Esophagus (tissue), 2 donors: ENCODE measurements around the gene MYL3. TPM values are rescaled to one million over a fixed set of nuclear protein-coding genes. Genes with fewer than 3 reads are reported as not detected.

Experiments
- H3K27ac ChIP-seq, 2 donors: one replicate each; pipeline ENCODE4 v1.5.1; 2013; ENCODE audit warnings: low read depth in 2 of 2, mild to moderate bottlenecking in 2 of 2, inconsistent platforms in 1 of 2, low read length in 1 of 2, moderate library complexity in 1 of 2
- H3K27me3 ChIP-seq, 2 donors: one replicate each; pipeline ENCODE4 v1.6.1; 2013; ENCODE audit warnings: low read length in 2 of 2, control low read depth in 1 of 2, mild to moderate bottlenecking in 1 of 2; ENCODE audit not compliant: insufficient read depth in 2 of 2, control insufficient read depth in 1 of 2
- H3K36me3 ChIP-seq, 2 donors: one replicate each; pipeline ENCODE4 v1.6.1; 2013; ENCODE audit warnings: low read length in 1 of 2; ENCODE audit not compliant: control insufficient read depth in 2 of 2, insufficient read depth in 2 of 2
- H3K4me1 ChIP-seq, 2 donors: one replicate each; pipeline ENCODE4 v1.6.1; 2013; ENCODE audit warnings: low read length in 1 of 2; ENCODE audit not compliant: control insufficient read depth in 2 of 2, insufficient read depth in 2 of 2
- H3K4me3 ChIP-seq, 2 donors: one replicate each; pipeline ENCODE4 v1.5.1; 2013; ENCODE audit warnings: low read length in 2 of 2, mild to moderate bottlenecking in 2 of 2, low read depth in 1 of 2, moderate library complexity in 1 of 2
- H3K9me3 ChIP-seq, 2 donors: one replicate each; pipeline ENCODE4 v1.6.1; 2013; ENCODE audit warnings: mild to moderate bottlenecking in 2 of 2, low read depth in 1 of 2, low read length in 1 of 2, moderate library complexity in 1 of 2; ENCODE audit not compliant: control insufficient read depth in 2 of 2, insufficient read depth in 1 of 2
- WGBS, 2 donors: extraction: QIAGEN DNeasy Blood & Tissue Kit; methylation state at CpG; one replicate each; pipeline ENCODE4 v1.1.7; 2013; 5-methylcytosine and 5-hydroxymethylcytosine counted together
- polyA plus RNA-seq, 2 donors: library from polyadenylated mRNA; stranded (reverse); fragments of 200-250 nt; gene quantifications; one replicate each; pipeline ENCODE4 v1.2.3, GENCODE V29; 2013
- donor health status: healthy with polysubstance abuse.
- donor health status: Bipolar disorder and iron deficiency.

The MYL3 gene
- polyA plus RNA-seq, 2 donors = 0.67 to 0.87 TPM

GRCh38 chr3:46861605-46862368, 1.5 kb downstream of the MYL3 start:
- H3K27ac ChIP-seq = no peak overlapping the region
- no peaks in the 10 kb centered on the region for H3K9me3 ChIP-seq
- no peaks in the 10 kb centered on the region for H3K27me3 ChIP-seq
- no peaks in the 10 kb centered on the region for H3K36me3 ChIP-seq
- WGBS, 2 donors = 74 to 78% methylated on average over 12 of the region's 12 CpGs
- no peak overlapping the region for H3K4me3 ChIP-seq
- peaks cover 0 to 2% of the 10 kb centered on the region in 2 donors for H3K4me1 ChIP-seq

GRCh38 chr3:46860810-46861604, 2.2 kb downstream of the MYL3 start:
- H3K9me3 ChIP-seq = no peaks in the 10 kb centered on the region
- H3K4me3 ChIP-seq = no peak overlapping the region
- no peaks in the 10 kb centered on the region for H3K27me3 ChIP-seq
- WGBS, 2 donors = 85 to 88% methylated on average over 10 of the region's 10 CpGs
- no peaks in the 10 kb centered on the region for H3K36me3 ChIP-seq
- H3K27ac ChIP-seq = no peak overlapping the region
- peaks cover 0 to 2% of the 10 kb centered on the region in 2 donors for H3K4me1 ChIP-seq

GRCh38 chr3:46860017-46860809, 3.0 kb downstream of the MYL3 start:
- H3K27ac ChIP-seq = no peak overlapping the region
- no peaks in the 10 kb centered on the region for H3K27me3 ChIP-seq
- WGBS, 2 donors = 87 to 88% methylated on average over 19 of the region's 19 CpGs
- no peak overlapping the region for H3K4me3 ChIP-seq
- H3K4me1 ChIP-seq = no peaks in the 10 kb centered on the region
- no peaks in the 10 kb centered on the region for H3K36me3 ChIP-seq
- H3K9me3 ChIP-seq = no peaks in the 10 kb centered on the region

GRCh38 chr3:46859001-46859710, 4.1 kb downstream of the MYL3 start:
- Histone ChIP-seq H3K9me3 (no peaks in the 10 kb centered on the region), H3K36me3 (no peaks in the 10 kb centered on the region), H3K4me1 (no peaks in the 10 kb centered on the region), H3K4me3 (no peak overlapping the region), H3K27ac (no peak overlapping the region), H3K27me3 (no peaks in the 10 kb centered on the region)
- WGBS, 2 donors = 82 to 86% methylated on average over 11 of the region's 11 CpGs

- Histone ChIP-seq H3K27ac (no peak overlapping the region), H3K4me3 (no peak overlapping the region), H3K27me3 (no peaks in the 10 kb centered on the region), H3K9me3 (no peaks in the 10 kb centered on the region), H3K4me1 (no peaks in the 10 kb centered on the region), H3K36me3 (no peaks in the 10 kb centered on the region)
- 74 to 76% methylated on average over 6 of the region's 6 CpGs for WGBS, 2 donors
These were observed 4.8 kb downstream of the MYL3 start for GRCh38 chr3:46858456-46858855.

- Histone ChIP-seq H3K27ac (no peak overlapping the region), H3K4me1 (no peaks in the 10 kb centered on the region), H3K27me3 (no peaks in the 10 kb centered on the region), H3K36me3 (no peaks in the 10 kb centered on the region), H3K4me3 (no peak overlapping the region), H3K9me3 (no peaks in the 10 kb centered on the region)
- WGBS, 2 donors = 73 to 80% methylated on average over 10 of the region's 10 CpGs
These were observed 5.5 kb downstream of the MYL3 start for GRCh38 chr3:46857485-46858341.

- H3K9me3 ChIP-seq = no peaks in the 10 kb centered on the region
- H3K36me3 ChIP-seq = no peaks in the 10 kb centered on the region
- WGBS, 2 donors = 87 to 88% methylated on average over 17 of the region's 17 CpGs
- no peaks in the 10 kb centered on the region for H3K4me1 ChIP-seq
- H3K27me3 ChIP-seq = no peaks in the 10 kb centered on the region
- no peak overlapping the region for H3K4me3 ChIP-seq
- no peak overlapping the region for H3K27ac ChIP-seq
These were observed 6.4 kb downstream of the MYL3 start for GRCh38 chr3:46856576-46857471.

- H3K4me3 ChIP-seq = no peak overlapping the region
- WGBS, 2 donors = 87 to 89% methylated on average over 5 of the region's 5 CpGs
- H3K36me3 ChIP-seq = no peaks in the 10 kb centered on the region
- H3K9me3 ChIP-seq = no peaks in the 10 kb centered on the region
- H3K4me1 ChIP-seq = no peaks in the 10 kb centered on the region
- H3K27ac ChIP-seq = no peak overlapping the region
- H3K27me3 ChIP-seq = no peaks in the 10 kb centered on the region
These were observed 8.7 kb downstream of the MYL3 start for GRCh38 chr3:46854555-46854991.
